GM18508 (cell line): ENCODE measurements around the gene HS6ST3.

Experiments used
- ATAC-seq: cut with Tn5 transposase; IDR thresholded peaks from one replicate; pipeline ENCODE4 v1.9.1; 2021; ENCODE audit warnings: moderate number of reproducible peaks; ENCODE audit not compliant: insufficient read depth, unreplicated experiment

The HS6ST3 gene

GRCh38 chr13:96851856-96852445 lies 762.0 kb downstream of the HS6ST3 start:
- no peak for ATAC-seq

- no peak for ATAC-seq
These were observed 768.4 kb downstream of the HS6ST3 start for GRCh38 chr13:96858133-96858826.

GRCh38 chr13:96860882-96861281 lies 771.0 kb downstream of the HS6ST3 start:
- ATAC-seq: no peak

GRCh38 chr13:96862093-96862492 lies 772.2 kb downstream of the HS6ST3 start:
- no peak for ATAC-seq

- ATAC-seq: no peak
These were observed 773.1 kb downstream of the HS6ST3 start for GRCh38 chr13:96862999-96863398.

GRCh38 chr13:96871469-96871868 lies 781.6 kb downstream of the HS6ST3 start:
- no peak for ATAC-seq

- no peak for ATAC-seq
These were observed 790.5 kb downstream of the HS6ST3 start for GRCh38 chr13:96880419-96880818.
